HUES48 (cell line): ENCODE measurements around the gene PPM1N.

Experiments used
- H3K27ac ChIP-seq: one replicate; pipeline ENCODE4 v1.7.0; 2013; ENCODE audit warnings: low read depth, low read length, inconsistent platforms
- H3K27me3 ChIP-seq: 2 replicates; pipeline ENCODE4 v1.6.1; 2013; ENCODE audit warnings: mild to moderate bottlenecking, low read length; ENCODE audit not compliant: control insufficient read depth, insufficient read depth
- H3K36me3 ChIP-seq: 2 replicates; pipeline ENCODE4 v1.6.1; 2013; ENCODE audit warnings: low read length; ENCODE audit not compliant: control insufficient read depth, insufficient read depth
- H3K4me1 ChIP-seq: 2 replicates; pipeline ENCODE4 v1.6.1; 2013; ENCODE audit warnings: mild to moderate bottlenecking, low read length; ENCODE audit not compliant: control insufficient read depth, insufficient read depth
- H3K4me3 ChIP-seq: 2 replicates; pipeline ENCODE4 v1.5.1; 2013; ENCODE audit warnings: mild to moderate bottlenecking, low read depth, low read length
- H3K9ac ChIP-seq: 2 replicates; pipeline ENCODE4 v1.6.1; 2013; ENCODE audit warnings: mild to moderate bottlenecking, low read depth, low read length, moderate library complexity
- H3K9me3 ChIP-seq: 2 replicates; pipeline ENCODE4 v1.6.1; 2013; ENCODE audit warnings: low read length; ENCODE audit not compliant: control insufficient read depth, insufficient read depth

The PPM1N gene, protein sequence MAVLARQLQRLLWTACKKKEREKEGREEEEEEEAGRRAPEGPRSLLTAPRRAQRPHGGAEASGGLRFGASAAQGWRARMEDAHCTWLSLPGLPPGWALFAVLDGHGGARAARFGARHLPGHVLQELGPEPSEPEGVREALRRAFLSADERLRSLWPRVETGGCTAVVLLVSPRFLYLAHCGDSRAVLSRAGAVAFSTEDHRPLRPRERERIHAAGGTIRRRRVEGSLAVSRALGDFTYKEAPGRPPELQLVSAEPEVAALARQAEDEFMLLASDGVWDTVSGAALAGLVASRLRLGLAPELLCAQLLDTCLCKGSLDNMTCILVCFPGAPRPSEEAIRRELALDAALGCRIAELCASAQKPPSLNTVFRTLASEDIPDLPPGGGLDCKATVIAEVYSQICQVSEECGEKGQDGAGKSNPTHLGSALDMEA

DNA sequence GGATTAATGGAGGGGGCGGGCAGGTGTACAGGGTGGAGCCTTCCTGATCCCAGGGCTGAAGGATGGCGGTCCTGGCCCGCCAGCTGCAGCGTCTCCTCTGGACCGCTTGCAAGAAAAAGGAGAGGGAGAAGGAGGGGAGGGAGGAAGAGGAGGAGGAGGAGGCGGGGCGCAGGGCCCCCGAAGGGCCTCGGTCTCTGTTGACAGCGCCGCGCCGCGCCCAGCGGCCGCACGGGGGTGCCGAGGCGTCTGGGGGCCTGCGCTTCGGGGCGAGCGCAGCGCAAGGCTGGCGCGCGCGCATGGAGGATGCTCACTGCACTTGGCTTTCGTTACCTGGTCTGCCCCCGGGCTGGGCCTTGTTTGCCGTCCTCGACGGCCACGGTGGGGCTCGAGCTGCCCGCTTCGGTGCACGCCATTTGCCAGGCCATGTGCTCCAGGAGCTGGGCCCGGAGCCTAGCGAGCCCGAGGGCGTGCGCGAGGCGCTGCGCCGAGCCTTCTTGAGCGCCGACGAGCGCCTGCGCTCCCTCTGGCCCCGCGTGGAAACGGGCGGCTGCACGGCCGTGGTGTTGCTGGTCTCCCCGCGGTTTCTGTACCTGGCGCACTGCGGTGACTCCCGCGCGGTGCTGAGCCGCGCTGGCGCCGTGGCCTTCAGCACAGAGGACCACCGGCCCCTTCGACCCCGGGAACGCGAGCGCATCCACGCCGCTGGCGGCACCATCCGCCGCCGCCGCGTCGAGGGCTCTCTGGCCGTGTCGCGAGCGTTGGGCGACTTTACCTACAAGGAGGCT is at the start of gene PPM1N:
Gene PPM1N (plus strand): TSS at position 33 of the 785 bp plus-strand sequence. CDS start 30 bp downstream, at position 63.
- H3K9me3 ChIP-seq: no peaks in the 10 kb centered on the region
- H3K4me3 ChIP-seq: peak within 1 kb of the TSS; percentile 67
- peaks cover 8% of the 10 kb centered on the region; the same call in 1 of the 2 replicates for H3K27me3 ChIP-seq
- peaks cover 20% of the 10 kb centered on the region for H3K4me1 ChIP-seq
- 0 out of 2 replicates have a peak, but pooled peaks cover 4% of the 10 kb centered on the region for H3K36me3 ChIP-seq
- H3K27ac ChIP-seq: no peak within 1 kb of the TSS
- H3K9ac ChIP-seq: 0 out of 2 replicates have a peak within 1 kb of the TSS, but pooled peaks have one; percentile 2

DNA sequence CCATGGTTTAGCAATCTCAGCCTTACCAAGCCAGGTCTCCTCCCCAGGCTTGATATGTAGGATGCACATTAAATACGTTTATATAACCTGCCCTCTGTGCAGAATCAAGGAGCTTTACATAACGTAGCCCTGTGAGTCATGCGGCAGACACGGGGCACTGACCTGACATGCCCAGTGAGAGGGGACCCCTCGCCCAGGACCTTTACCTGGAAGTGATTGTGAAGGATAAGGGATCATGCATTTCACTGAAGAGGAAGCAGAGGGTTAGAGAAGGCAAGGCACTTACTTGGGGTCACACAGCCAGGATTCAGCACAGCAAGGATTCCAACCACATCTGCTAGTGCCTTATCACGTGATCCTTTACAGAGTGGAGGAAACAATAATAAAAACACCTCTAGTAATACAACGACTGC is 49.4 kb upstream of the PPM1N start:
- H3K4me1 ChIP-seq: peaks cover 10% of the 10 kb centered on the region
- H3K36me3 ChIP-seq: no peaks in the 10 kb centered on the region
- H3K27me3 ChIP-seq: peaks cover 26% of the 10 kb centered on the region
- H3K4me3 ChIP-seq: no peak overlapping the region
- H3K9ac ChIP-seq: no peak overlapping the region
- H3K27ac ChIP-seq: no peak overlapping the region
- no peaks in the 10 kb centered on the region for H3K9me3 ChIP-seq

DNA sequence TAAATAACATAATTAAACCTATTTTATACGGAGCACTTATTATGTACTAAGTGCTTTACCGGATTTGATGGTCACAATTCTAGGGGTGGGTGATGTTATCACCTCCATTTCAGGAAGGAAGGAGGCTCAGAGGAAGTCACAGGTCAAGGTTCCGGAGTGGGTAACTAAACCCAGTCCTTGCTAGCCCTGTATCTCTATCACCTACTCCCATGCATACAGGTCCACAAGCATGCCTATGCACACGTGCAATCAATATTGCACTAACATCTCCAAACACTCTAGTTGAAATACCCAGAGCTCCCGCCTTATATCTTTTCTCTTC is 48.3 kb upstream of the PPM1N start:
- Histone ChIP-seq H3K4me1 (peaks cover 4% of the 10 kb centered on the region; the same call in 1 of the 2 replicates), H3K36me3 (no peaks in the 10 kb centered on the region), H3K9ac (peak overlapping the region; percentile 59; the same call in 1 of the 2 replicates), H3K9me3 (no peaks in the 10 kb centered on the region), H3K27ac (no peak overlapping the region), H3K27me3 (peaks cover 26% of the 10 kb centered on the region), H3K4me3 (peak overlapping the region; percentile 72)

DNA sequence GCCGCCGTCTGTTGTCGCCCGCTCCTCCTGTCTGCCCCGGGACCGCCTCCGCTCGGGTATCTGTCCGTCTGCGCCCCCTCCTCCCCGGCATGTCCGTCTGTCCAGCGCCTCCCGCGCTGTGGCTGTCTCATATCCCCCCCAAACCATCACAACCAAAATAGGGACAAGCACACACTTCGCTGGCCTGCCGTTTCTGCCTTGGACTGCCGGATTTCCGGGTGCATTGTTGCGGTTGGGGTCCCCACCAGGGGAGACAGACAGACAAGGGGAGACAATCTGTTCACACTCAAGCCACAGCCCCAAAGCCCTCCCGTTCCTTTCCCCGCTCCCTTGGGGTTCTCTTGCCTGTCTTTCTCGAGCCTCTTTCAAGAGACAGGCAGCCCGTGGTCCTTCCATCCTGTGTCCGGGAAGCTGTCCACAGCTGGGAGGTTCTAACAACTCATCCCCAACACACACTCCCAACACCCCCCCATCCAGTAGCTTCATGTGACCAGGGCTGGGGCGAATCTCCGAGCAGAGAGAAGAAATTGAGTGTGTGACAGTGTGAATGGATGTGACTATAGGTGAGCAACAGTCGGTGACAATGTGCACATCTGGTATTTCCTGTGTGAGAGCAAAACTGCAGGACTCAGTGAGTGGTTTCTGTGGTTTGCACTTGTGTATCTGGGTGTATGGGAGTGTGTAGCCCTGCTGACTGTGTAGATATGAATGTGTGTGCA is 47.0 kb upstream of the PPM1N start:
- H3K4me1 ChIP-seq: peaks cover 9% of the 10 kb centered on the region
- peak overlapping the region; percentile 67 for H3K4me3 ChIP-seq
- peaks cover 26% of the 10 kb centered on the region for H3K27me3 ChIP-seq
- H3K9ac ChIP-seq: peak overlapping the region; percentile 22; the same call in 1 of the 2 replicates
- H3K27ac ChIP-seq: peak overlapping the region; percentile 37
- H3K36me3 ChIP-seq: no peaks in the 10 kb centered on the region
- no peaks in the 10 kb centered on the region for H3K9me3 ChIP-seq

DNA sequence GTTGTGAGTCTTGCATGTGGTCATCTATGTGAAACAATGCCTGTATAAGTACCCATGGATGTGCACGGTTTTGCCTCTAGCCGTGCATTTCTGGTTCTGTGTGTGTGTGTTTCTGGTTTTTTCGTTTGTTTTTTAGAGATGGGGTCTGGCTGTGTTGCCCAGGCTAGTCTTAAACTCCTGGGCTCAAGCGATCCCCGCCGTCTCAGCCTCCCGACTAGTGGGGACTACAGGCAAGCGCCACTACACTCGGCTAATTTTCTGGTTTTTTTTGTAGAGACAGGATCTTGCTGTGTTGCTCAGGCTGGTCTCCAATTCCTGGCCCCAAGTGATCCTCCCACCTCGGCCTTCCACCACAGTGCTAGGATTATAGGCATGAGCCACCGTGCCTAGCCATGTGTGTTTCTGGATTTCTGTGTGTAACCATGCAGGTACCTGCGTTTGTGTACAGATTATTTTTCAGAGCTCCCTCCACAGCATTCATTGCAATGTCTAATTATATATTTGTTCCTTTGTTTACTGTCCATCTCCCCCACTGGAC is 46.3 kb upstream of the PPM1N start:
- Histone ChIP-seq H3K4me1 (peaks cover 9% of the 10 kb centered on the region), H3K27me3 (peaks cover 26% of the 10 kb centered on the region), H3K4me3 (no peak overlapping the region)

DNA sequence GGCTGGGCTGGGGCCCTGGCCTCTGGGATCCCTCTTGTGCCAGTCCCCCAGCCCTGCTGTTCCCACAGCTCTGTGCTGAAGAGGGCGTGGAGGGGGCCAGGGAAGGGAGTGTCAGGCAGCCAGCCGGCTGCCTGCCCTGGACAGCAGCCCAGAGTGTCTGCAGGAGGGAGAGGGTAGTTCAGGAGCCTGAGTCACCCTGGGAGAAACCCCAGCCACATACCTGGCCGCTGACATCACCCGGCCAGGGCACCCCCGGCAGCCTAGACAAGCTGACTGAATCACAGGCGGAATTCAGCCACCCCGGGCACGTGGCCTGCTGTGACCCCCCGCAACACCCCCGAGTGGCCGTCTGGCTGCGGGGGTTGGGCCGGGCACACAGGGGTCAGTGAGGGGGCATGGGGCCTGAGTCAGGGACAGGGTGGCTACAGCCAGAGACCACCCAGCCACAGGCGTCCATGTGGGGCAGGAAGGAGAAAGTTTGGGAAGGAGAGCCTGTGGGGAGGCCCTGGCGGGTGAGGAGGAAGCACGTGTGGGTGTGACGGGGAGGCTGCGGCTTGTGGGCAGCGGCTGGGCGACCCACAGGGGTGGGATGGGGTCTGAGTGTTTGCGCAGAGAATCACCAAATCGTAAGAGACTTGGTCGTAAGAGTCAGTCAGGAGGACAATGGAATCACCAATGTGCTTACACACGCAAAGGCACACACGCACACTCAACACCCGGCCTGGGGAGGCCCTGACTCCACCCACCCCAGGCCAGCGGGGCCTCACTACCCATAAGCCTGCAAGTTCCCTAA is 42.3 kb upstream of the PPM1N start:
- Histone ChIP-seq H3K4me1 (peaks cover 5% of the 10 kb centered on the region), H3K36me3 (no peaks in the 10 kb centered on the region), H3K27ac (peak overlapping the region; percentile 91), H3K27me3 (peaks cover 16% of the 10 kb centered on the region), H3K9me3 (no peaks in the 10 kb centered on the region), H3K4me3 (no peak overlapping the region), H3K9ac (peak overlapping the region; percentile 67)

More for the DNA sequence above, 46.3 kb upstream of the PPM1N start:
- Histone ChIP-seq H3K36me3 (no peaks in the 10 kb centered on the region), H3K9me3 (no peaks in the 10 kb centered on the region), H3K9ac (no peak overlapping the region), H3K27ac (no peak overlapping the region)

DNA sequence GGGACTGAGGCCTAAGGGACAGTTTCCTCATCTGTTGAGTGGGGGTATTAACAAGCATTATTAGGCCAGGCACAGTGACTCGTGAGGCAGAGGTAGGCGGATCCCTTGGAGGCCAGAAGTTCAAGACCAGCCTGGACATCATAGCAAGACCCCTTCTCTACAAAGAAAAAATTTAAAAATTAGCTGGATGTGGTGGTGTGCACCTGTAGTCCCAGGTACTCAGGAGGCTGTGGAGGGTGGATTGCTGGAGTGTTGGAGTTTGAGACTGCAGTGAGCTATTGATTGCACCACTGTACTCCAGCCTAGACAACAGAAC is 41.8 kb upstream of the PPM1N start:
- Histone ChIP-seq H3K9me3 (no peaks in the 10 kb centered on the region), H3K36me3 (no peaks in the 10 kb centered on the region), H3K4me1 (peaks cover 5% of the 10 kb centered on the region; the same call in 1 of the 2 replicates), H3K27ac (peak overlapping the region; percentile 91), H3K27me3 (peaks cover 10% of the 10 kb centered on the region), H3K9ac (peak overlapping the region; percentile 67), H3K4me3 (no peak overlapping the region)

DNA sequence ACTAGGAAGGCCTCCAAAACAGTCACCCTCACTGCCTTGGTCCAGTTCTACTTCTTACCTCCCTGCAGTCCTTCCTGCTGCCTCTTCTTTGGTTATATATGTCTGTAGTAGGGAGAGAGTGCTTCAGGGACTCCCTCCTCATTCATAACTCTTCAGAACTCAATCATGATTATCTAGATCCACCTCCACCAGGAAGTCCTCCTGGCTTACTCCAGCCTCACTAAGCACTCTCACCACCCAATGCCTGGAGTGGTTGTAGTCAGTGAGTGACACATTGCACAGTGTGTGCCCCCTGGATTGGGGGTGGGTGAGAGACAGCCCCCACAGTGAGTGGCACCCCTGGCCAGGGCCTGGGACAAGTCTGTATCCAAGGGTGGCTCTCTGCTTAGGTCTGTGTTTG is 40.5 kb upstream of the PPM1N start:
- no peaks in the 10 kb centered on the region for H3K36me3 ChIP-seq
- no peak overlapping the region for H3K27ac ChIP-seq
- H3K27me3 ChIP-seq: no peaks in the 10 kb centered on the region
- H3K4me1 ChIP-seq: peaks cover 5% of the 10 kb centered on the region; the same call in 1 of the 2 replicates
- no peaks in the 10 kb centered on the region for H3K9me3 ChIP-seq
- no peak overlapping the region for H3K4me3 ChIP-seq
- no peak overlapping the region for H3K9ac ChIP-seq

DNA sequence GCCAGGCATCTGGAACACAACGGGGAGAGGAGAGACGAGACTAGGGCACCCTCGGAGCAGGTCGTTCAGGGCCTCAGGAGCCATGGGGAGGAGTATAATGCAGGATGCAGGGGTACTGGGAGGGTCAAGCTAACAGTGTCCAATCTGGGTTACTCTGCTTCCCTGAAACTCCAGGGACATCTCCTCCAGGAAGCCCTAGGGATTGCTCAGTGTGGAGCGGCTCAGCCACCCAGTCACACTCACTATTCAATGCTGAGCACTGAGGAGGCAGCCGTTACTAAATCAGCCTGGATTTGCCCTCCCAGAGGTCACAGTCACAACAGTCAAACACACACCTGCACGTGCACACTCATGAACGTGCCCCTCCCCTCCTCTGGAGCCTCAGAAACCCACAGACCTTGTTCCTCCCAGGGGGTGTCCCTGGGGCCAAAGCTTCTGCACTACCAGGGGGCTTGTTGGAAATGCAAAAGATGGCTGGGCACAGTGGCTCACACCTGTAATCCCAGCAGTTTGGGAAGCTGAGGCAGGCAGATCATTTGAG is 37.4 kb upstream of the PPM1N start:
- peaks cover 5% of the 10 kb centered on the region; the same call in 1 of the 2 replicates for H3K4me1 ChIP-seq
- H3K9me3 ChIP-seq: no peaks in the 10 kb centered on the region
- H3K9ac ChIP-seq: no peak overlapping the region
- no peaks in the 10 kb centered on the region for H3K36me3 ChIP-seq
- H3K4me3 ChIP-seq: no peak overlapping the region
- H3K27ac ChIP-seq: no peak overlapping the region
- H3K27me3 ChIP-seq: no peaks in the 10 kb centered on the region

DNA sequence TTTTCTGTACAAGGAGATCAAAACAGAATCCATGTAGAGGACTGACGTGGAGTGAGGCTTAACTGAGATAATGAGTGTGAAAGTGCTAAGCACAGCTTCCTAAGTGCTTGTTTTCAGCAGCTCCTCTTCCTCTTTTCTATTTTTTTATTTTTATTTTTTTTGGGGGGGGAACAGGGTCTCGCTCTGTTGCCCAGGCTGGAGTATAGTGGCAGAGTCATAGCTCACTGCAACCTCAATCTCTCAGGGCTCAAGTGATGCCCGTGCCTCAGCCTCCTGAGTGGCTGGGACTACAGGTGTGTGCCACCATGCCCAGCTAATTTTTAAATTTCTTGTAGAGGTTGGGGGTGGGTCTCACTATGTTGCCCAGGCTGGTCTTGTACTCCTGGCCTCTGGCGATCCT is 36.1 kb upstream of the PPM1N start:
- Histone ChIP-seq H3K9me3 (no peaks in the 10 kb centered on the region), H3K27me3 (0 out of 2 replicates have a peak, but pooled peaks cover 2% of the 10 kb centered on the region), H3K9ac (no peak overlapping the region), H3K27ac (no peak overlapping the region), H3K4me1 (peaks cover 2% of the 10 kb centered on the region; the same call in 1 of the 2 replicates), H3K4me3 (no peak overlapping the region), H3K36me3 (no peaks in the 10 kb centered on the region)
